Endothelial cell of umbilical vein (primary cell): Measurements from ENCODE around the gene SLC35A3. TPM values are rescaled to one million over a fixed set of nuclear protein-coding genes. Genes with fewer than 3 reads are reported as not detected.

ENCODE experiments used
- BruUV-seq: library from RNA; stranded (reverse); fragments of 400-500 nt; replicated peaks from 2 replicates; lab custom pipeline; 2021; lab: Mats Ljungman, UMichigan
- CTCF ChIA-PET: fragments of 300-600, 350-600 bp; sonication (Branson Sonifier 250); formaldehyde crosslinking; loops from one replicate; lab custom pipeline; 2021; ENCODE audit warnings: antibody characterized with exemption, inconsistent platforms; lab: Charles Lee
- POLR2A ChIA-PET: fragments of 300-600, 350-600 bp; sonication (Branson Sonifier 250); formaldehyde crosslinking; loops from one replicate; lab custom pipeline; 2021; ENCODE audit warnings: antibody characterized with exemption, inconsistent platforms; lab: Charles Lee
- DNase-seq: peaks from one replicate; pipeline ENCODE4 v3.0.0-alpha.2; 2011; ENCODE audit warnings: low read depth, low spot score
- FAIRE-seq: peaks from 2 replicates; lab custom pipeline; 2011; peaks lifted over from hg19 to GRCh38; lab: Jason Lieb, UNC
- H2AFZ ChIP-seq: 2 replicates; pipeline ENCODE4 v1.6.0; 2012; ENCODE audit warnings: low read depth, low read length, control low read depth, inconsistent platforms
- H3K27ac ChIP-seq: 2 replicates; pipeline ENCODE4 v1.5.1; 2011; ENCODE audit warnings: low read depth, mild to moderate bottlenecking, control low read depth, low read length, moderate library complexity; ENCODE audit not compliant: insufficient read depth
- H3K27me3 ChIP-seq, 2 experiments: 2 replicates each; pipeline versions ENCODE4 v1.6.0 to v1.6.1; 2011; ENCODE audit warnings: low read length in 2 of 2, mixed read lengths in 1 of 2; ENCODE audit not compliant: control insufficient read depth in 2 of 2, insufficient read depth in 2 of 2
- H3K36me3 ChIP-seq, 2 experiments: 2 replicates in 1 of 2; 3 replicates in 1 of 2; pipeline ENCODE4 v1.5.1; 2011; ENCODE audit warnings: low read length in 2 of 2, mild to moderate bottlenecking in 1 of 2, moderate library complexity in 1 of 2; ENCODE audit not compliant: control insufficient read depth in 2 of 2, insufficient read depth in 2 of 2; ENCODE audit errors: extremely low read depth in 1 of 2
- H3K4me1 ChIP-seq: 3 replicates; pipeline ENCODE4 v1.5.1; 2011; ENCODE audit warnings: mild to moderate bottlenecking, low read length; ENCODE audit not compliant: control insufficient read depth, insufficient read depth; ENCODE audit errors: extremely low read depth
- H3K4me2 ChIP-seq: 2 replicates; pipeline ENCODE4 v1.6.1; 2011; ENCODE audit warnings: low read length, control low read depth, mixed read lengths; ENCODE audit not compliant: insufficient read depth
- H3K4me3 ChIP-seq, 3 experiments: fragments of 200-600 bp in 1 of 3; sonication (generic), shearing (Covaris generic) in 1 of 3; replicated peaks in 1 of 3; 2 replicates each; pipeline ENCODE4 v1.5.1; 2011 to 2016; ENCODE audit warnings: control low read depth in 3 of 3, low read length in 3 of 3, mild to moderate bottlenecking in 2 of 3, inconsistent platforms in 1 of 3, low read depth in 1 of 3, moderate library complexity in 1 of 3; ENCODE audit not compliant: insufficient read depth in 1 of 3
- H3K79me2 ChIP-seq: 2 replicates; pipeline ENCODE4 v1.6.0; 2012; ENCODE audit warnings: low read length, inconsistent platforms; ENCODE audit not compliant: control insufficient read depth, insufficient read depth
- H3K9ac ChIP-seq: replicated peaks from 2 replicates; pipeline ENCODE3; 2011; ENCODE audit warnings: low read length, control low read depth; ENCODE audit not compliant: insufficient read depth; ENCODE audit errors: extremely low read depth
- H3K9me1 ChIP-seq: replicated peaks from 3 replicates; pipeline ENCODE4 v1.6.0; 2011; ENCODE audit warnings: mild to moderate bottlenecking, low read length; ENCODE audit not compliant: control insufficient read depth, insufficient read depth; ENCODE audit errors: extremely low read depth
- H3K9me3 ChIP-seq: replicated peaks from 2 replicates; pipeline ENCODE4 v1.5.1; 2012; ENCODE audit warnings: low read length, inconsistent platforms; ENCODE audit not compliant: control insufficient read depth, insufficient read depth
- H4K20me1 ChIP-seq: replicated peaks from 2 replicates; pipeline ENCODE3; 2011; ENCODE audit warnings: mild to moderate bottlenecking, low read length; ENCODE audit not compliant: control insufficient read depth, insufficient read depth; ENCODE audit errors: extremely low read depth
- CTCF ChIP-seq, 2 donors: IDR thresholded peaks; 1 replicate in 1 of 2; 2 replicates in 1 of 2; pipeline ENCODE4 v1.5.1; 2011; ENCODE audit warnings: low read length in 2 of 2, mild to moderate bottlenecking in 2 of 2, moderate library complexity in 2 of 2, control low read depth in 1 of 2, inconsistent platforms in 1 of 2, low read depth in 1 of 2; ENCODE audit not compliant: insufficient read depth in 1 of 2; ENCODE audit errors: extremely low read depth in 1 of 2
- EZH2 ChIP-seq: IDR thresholded peaks from 2 replicates; pipeline ENCODE4 v1.6.1; 2012; ENCODE audit warnings: borderline replicate concordance, low read depth, mild to moderate bottlenecking, moderate library complexity, low read length, inconsistent platforms; ENCODE audit not compliant: severe bottlenecking
- FOS ChIP-seq: IDR thresholded peaks from 2 replicates; pipeline ENCODE4 v1.6.1; 2011; ENCODE audit warnings: mild to moderate bottlenecking, low read length, moderate library complexity, borderline replicate concordance; ENCODE audit not compliant: insufficient read depth
- GATA2 ChIP-seq: IDR thresholded peaks from 2 replicates; pipeline ENCODE4 v1.7.0; 2011; ENCODE audit warnings: low read depth, mild to moderate bottlenecking, moderate library complexity, mixed read lengths, low read length; ENCODE audit not compliant: insufficient read length, insufficient read depth
- JUN ChIP-seq: IDR thresholded peaks from 2 replicates; pipeline ENCODE4 v1.6.1; 2011; ENCODE audit warnings: borderline replicate concordance, low read depth; ENCODE audit not compliant: insufficient read length, insufficient read depth
- MAX ChIP-seq: IDR thresholded peaks from 2 replicates; pipeline ENCODE4 v1.6.1; 2011; ENCODE audit not compliant: insufficient read depth, insufficient read length
- MYC ChIP-seq: IDR thresholded peaks from one replicate; pipeline ENCODE4 v1.6.1; 2011; ENCODE audit warnings: mild to moderate bottlenecking, low read depth, low read length
- POLR2A ChIP-seq: IDR thresholded peaks from 2 replicates; pipeline ENCODE4 v1.6.1; 2012; ENCODE audit warnings: low read depth, mild to moderate bottlenecking, control low read depth, low read length
- POLR2AphosphoS5 ChIP-seq: IDR thresholded peaks from 2 replicates; pipeline ENCODE4 v1.6.1; 2012; ENCODE audit warnings: low read depth, mild to moderate bottlenecking, control low read depth, low read length, moderate library complexity; ENCODE audit not compliant: insufficient read depth
- dilution Hi-C: fragments of 300-500 bp; cut with MboI; formaldehyde crosslinking; loops from one replicate; pipeline ENCODE4 v1.15.0; 2019; ENCODE audit warnings: low sequenced_read_pairs; ENCODE audit not compliant: extremely low pct_ligation_motif_present
- intact Hi-C: fragments of 100-400 bp; cut with micrococcal nuclease; formaldehyde crosslinking; loops from one replicate; pipeline ENCODE4 v1.10.0; 2022
- polyA plus RNA-seq, 4 experiments: library from polyadenylated mRNA; depleted of rRNA in 3 of 4; stranded (reverse) in 3 of 4; unstranded in 1 of 4; fragments of >200 nt; gene quantifications; 2 replicates each; pipeline versions ENCODE4 v1.2.1 to v1.2.3, GENCODE V29; 2011 to 2012; ENCODE audit warnings: missing spikeins in 1 of 4
- total RNA-seq: library from RNA; stranded (reverse); gene quantifications from 2 replicates; pipeline ENCODE4 v1.2.3, GENCODE V29; 2021

Gene SLC35A3
- total and polyA plus RNA-seq, 2 donors (not counting 3 experiments of a cell fraction or from before 2014, with no cell fraction given), result 3.6 to 19.0 TPM

- Histone ChIP-seq H3K4me1 (no peaks in the 10 kb centered on the region), H3K9me3 (no peaks in the 10 kb centered on the region), H3K9me1 (no peaks in the 10 kb centered on the region), H3K4me2 (no peak overlapping the region), H3K27me3 (peaks cover 0 to 2% of the 10 kb centered on the region in 2 experiments), H3K4me3 (no peak overlapping the region), H2AFZ (no peak overlapping the region), H3K36me3 (no peaks in the 10 kb centered on the region), H3K79me2 (no peaks in the 10 kb centered on the region), H3K9ac (no peak overlapping the region), H4K20me1 (no peaks in the 10 kb centered on the region), H3K27ac (no peak overlapping the region)
- POLR2A ChIA-PET, result no interaction called here
- CTCF ChIA-PET, result no interaction called here
- TF ChIP-seq GATA2 (no peak), JUN (no peak), MYC (no peak), POLR2A (no peak), MAX (no peak), FOS (no peak), CTCF (IDR thresholded peaks at IDR 0.05; ENCODE audit: extremely low read depth in 1 of 2, insufficient read depth in 1 of 2, low read depth in 1 of 2, low read length in 2 of 2) (no peak), POLR2AphosphoS5 (no peak), EZH2 (no peak)
- intact Hi-C loops (no loop called here), dilution Hi-C loops (no loop called here)
- FAIRE-seq (no peak), DNase-seq (no peak)
- BruUV-seq, result no TSS peak
These were observed 25.6 kb upstream of the SLC35A3 start for GRCh38 chr1:99944192-99944591.
